Stimulated activated CD4-positive, alpha-beta T cell treated with anti-CD3 and anti-CD28 coated beads, Interleukin-12 subunit alpha, Interleukin-12 subunit beta, amount 100 ng/mL, for 48 hours (primary cell): ENCODE data around the gene AP2A1.

Source experiments
- DNase-seq, 3 donors: peaks; one replicate each; pipeline ENCODE4 v3.0.0-alpha.2; 2020; ENCODE audit warnings: low read depth in 2 of 3, low spot score in 1 of 3

The AP2A1 gene

GRCh38 chr19:49854378-49855263 is 87.8 kb downstream of the AP2A1 start:
- DNase-seq, result no peak

GRCh38 chr19:49855277-49855675 is 88.5 kb downstream of the AP2A1 start:
- DNase-seq, result no peak

DNA sequence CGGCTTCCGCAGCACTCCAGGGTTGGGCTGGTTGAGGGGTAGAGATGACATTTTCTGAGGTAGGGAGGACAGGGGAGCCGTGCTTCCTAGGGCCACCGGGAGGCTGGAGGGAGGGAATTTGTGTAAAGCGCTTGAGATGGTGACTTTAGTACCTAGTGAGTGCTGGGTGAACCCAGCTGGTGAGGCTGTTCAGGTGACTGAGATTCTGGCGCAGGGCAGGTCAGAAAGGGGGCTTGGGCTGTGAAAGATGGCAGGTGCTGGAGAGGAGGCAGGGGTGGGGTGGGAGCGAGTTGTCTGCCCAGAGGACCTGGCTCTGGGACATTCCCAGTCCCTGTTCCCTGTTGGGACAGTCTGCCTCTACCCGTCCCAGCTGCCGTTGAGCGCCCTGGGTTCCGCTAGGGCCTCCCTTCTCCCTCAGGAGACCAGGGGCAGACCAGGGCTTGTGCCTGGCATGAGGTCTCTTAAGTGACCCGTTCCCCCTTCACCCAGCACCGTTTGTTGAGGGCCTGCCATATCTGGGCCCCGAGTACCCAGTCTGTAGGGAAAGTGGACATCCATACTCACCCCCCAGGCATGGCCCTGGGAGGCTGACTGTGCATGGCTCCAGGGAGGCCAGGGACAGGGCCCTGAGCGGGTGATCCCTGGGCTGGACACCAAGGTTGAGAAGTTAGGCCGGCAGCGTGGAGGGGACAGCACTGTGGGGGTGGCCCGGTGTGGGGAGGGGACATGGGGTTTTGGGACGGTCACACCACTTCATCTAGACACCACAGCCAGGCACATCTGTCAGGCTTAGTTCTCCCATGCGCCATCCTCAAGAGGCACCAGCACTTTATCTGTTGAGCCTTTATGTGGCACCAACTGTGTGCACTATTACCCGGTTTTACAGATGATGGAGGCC is 89.1 kb downstream of the AP2A1 start:
- DNase-seq, result no peak

DNA sequence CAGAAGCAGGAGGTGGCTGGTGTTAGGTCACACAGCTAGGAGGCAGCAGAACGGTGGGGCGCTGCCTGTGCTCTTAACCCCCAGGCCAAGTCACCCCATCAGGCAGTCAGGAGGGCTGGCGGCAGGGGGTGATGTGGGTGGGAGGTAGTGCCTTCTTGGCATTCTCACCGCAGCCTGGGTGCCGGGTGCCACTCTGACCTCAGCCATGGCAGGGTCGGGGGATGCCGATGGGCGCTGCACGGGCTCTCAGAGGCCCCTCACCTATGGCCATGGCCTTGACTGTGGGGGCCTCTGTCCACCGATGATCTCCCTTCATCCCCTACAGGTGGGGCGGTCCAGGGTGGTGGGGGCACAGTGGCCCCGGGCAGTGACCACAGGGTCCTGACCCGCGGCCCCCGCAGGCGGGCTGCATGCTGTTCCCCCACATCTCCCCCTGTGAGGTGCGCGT is 89.8 kb downstream of the AP2A1 start:
- DNase-seq, result no peak
